ENCODE measurements around the gene AGBL3.

AGBL3 gene

GRCh38 chr7:135098391-135098790, 112.1 kb downstream of the AGBL3 start:
- TF ChIP-seq, protein P1, sequence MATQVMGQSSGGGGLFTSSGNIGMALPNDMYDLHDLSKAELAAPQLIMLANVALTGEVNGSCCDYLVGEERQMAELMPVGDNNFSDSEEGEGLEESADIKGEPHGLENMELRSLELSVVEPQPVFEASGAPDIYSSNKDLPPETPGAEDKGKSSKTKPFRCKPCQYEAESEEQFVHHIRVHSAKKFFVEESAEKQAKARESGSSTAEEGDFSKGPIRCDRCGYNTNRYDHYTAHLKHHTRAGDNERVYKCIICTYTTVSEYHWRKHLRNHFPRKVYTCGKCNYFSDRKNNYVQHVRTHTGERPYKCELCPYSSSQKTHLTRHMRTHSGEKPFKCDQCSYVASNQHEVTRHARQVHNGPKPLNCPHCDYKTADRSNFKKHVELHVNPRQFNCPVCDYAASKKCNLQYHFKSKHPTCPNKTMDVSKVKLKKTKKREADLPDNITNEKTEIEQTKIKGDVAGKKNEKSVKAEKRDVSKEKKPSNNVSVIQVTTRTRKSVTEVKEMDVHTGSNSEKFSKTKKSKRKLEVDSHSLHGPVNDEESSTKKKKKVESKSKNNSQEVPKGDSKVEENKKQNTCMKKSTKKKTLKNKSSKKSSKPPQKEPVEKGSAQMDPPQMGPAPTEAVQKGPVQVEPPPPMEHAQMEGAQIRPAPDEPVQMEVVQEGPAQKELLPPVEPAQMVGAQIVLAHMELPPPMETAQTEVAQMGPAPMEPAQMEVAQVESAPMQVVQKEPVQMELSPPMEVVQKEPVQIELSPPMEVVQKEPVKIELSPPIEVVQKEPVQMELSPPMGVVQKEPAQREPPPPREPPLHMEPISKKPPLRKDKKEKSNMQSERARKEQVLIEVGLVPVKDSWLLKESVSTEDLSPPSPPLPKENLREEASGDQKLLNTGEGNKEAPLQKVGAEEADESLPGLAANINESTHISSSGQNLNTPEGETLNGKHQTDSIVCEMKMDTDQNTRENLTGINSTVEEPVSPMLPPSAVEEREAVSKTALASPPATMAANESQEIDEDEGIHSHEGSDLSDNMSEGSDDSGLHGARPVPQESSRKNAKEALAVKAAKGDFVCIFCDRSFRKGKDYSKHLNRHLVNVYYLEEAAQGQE (IDR thresholded peaks at IDR 0.05; ENCODE audit: low read depth), result no peak
- TF ChIP-seq FOXM1 (IDR thresholded peaks at IDR 0.05; ENCODE audit: borderline replicate concordance, low read depth) (no peak), NFIC (IDR thresholded peaks at IDR 0.05) (no peak), TCF12 (IDR thresholded peaks at IDR 0.05; ENCODE audit: low read depth) (no peak), MAX (IDR thresholded peaks at IDR 0.05) (no peak), EGR1 (IDR thresholded peaks at IDR 0.05) (no peak), CEBPB (IDR thresholded peaks at IDR 0.05) (no peak), RAD21 (IDR thresholded peaks at IDR 0.05; ENCODE audit: low read depth) (no peak), TEAD4 (IDR thresholded peaks at IDR 0.05) (no peak), ZBTB7A (IDR thresholded peaks at IDR 0.05; ENCODE audit: low read depth) (no peak), CREB1 (IDR thresholded peaks at IDR 0.05; ENCODE audit: low read depth) (no peak), YY1 (IDR thresholded peaks at IDR 0.05; ENCODE audit: low read depth) (no peak), EP300 (IDR thresholded peaks at IDR 0.05; ENCODE audit: borderline replicate concordance) (no peak), TAF1 (IDR thresholded peaks at IDR 0.05; ENCODE audit: low read depth) (no peak)
- TF ChIP-seq, protein P2, sequence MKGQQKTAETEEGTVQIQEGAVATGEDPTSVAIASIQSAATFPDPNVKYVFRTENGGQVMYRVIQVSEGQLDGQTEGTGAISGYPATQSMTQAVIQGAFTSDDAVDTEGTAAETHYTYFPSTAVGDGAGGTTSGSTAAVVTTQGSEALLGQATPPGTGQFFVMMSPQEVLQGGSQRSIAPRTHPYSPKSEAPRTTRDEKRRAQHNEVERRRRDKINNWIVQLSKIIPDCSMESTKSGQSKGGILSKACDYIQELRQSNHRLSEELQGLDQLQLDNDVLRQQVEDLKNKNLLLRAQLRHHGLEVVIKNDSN (IDR thresholded peaks at IDR 0.05), result no peak

- TF ChIP-seq MAX (IDR thresholded peaks at IDR 0.05) (no peak), CEBPB (IDR thresholded peaks at IDR 0.05) (no peak), RAD21 (IDR thresholded peaks at IDR 0.05; ENCODE audit: low read depth) (no peak), ZBTB7A (IDR thresholded peaks at IDR 0.05; ENCODE audit: low read depth) (no peak), CREB1 (IDR thresholded peaks at IDR 0.05; ENCODE audit: low read depth) (no peak), EGR1 (IDR thresholded peaks at IDR 0.05) (no peak), NFIC (IDR thresholded peaks at IDR 0.05) (no peak)
Measured at GRCh38 chr7:135100856-135101255, 114.5 kb downstream of the AGBL3 start.

DNA sequence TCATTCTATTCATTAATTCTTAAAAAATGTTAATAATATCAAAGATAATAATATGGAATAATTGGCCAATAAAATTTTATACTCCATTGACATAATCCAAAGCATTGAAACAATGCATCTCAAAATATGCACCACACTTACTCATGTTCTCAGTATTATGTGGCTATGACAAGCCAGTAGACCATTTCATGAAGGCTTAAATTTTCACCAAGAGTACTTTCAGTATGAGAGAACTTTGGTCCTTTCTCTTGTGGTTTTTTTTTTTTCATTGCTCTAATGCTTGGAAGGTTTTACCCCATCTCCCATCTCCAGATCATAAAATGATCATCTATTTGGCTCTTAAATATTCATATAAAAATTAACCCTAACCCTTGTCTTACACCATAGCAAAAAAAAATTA, 116.1 kb downstream of the AGBL3 start:
- TF ChIP-seq EP300 (IDR thresholded peaks at IDR 0.05; ENCODE audit: borderline replicate concordance) (no peak), YY1 (IDR thresholded peaks at IDR 0.05; ENCODE audit: low read depth) (no peak), CREB1 (IDR thresholded peaks at IDR 0.05; ENCODE audit: low read depth) (no peak), TCF12 (IDR thresholded peaks at IDR 0.05; ENCODE audit: low read depth) (no peak), CEBPB (IDR thresholded peaks at IDR 0.05) (no peak), MAX (IDR thresholded peaks at IDR 0.05) (no peak), TAF1 (IDR thresholded peaks at IDR 0.05; ENCODE audit: low read depth) (no peak), TEAD4 (IDR thresholded peaks at IDR 0.05) (no peak), ZBTB7A (IDR thresholded peaks at IDR 0.05; ENCODE audit: low read depth) (no peak), EGR1 (IDR thresholded peaks at IDR 0.05) (no peak), NFIC (IDR thresholded peaks at IDR 0.05) (no peak), FOXM1 (IDR thresholded peaks at IDR 0.05; ENCODE audit: borderline replicate concordance, low read depth) (no peak), RAD21 (IDR thresholded peaks at IDR 0.05; ENCODE audit: low read depth) (no peak)
- TF ChIP-seq, protein P2 (IDR thresholded peaks at IDR 0.05), result no peak
- TF ChIP-seq, protein P1 (IDR thresholded peaks at IDR 0.05; ENCODE audit: low read depth), result no peak

GRCh38 chr7:135109562-135109961, 123.3 kb downstream of the AGBL3 start:
- TF ChIP-seq NFIC (IDR thresholded peaks at IDR 0.05), result no peak
- TF ChIP-seq TCF12 (IDR thresholded peaks at IDR 0.05; ENCODE audit: low read depth), result no peak
- TF ChIP-seq EGR1 (IDR thresholded peaks at IDR 0.05), result no peak
- TF ChIP-seq FOXM1 (IDR thresholded peaks at IDR 0.05; ENCODE audit: borderline replicate concordance, low read depth), result no peak
- no peak for TF ChIP-seq CEBPB (IDR thresholded peaks at IDR 0.05)
- no peak for TF ChIP-seq MAX (IDR thresholded peaks at IDR 0.05)

- TF ChIP-seq, protein P1 (IDR thresholded peaks at IDR 0.05; ENCODE audit: low read depth), result no peak
- TF ChIP-seq, protein P2 (IDR thresholded peaks at IDR 0.05), result no peak
- TF ChIP-seq EP300 (IDR thresholded peaks at IDR 0.05; ENCODE audit: borderline replicate concordance) (no peak), EGR1 (IDR thresholded peaks at IDR 0.05) (no peak), ZBTB7A (IDR thresholded peaks at IDR 0.05; ENCODE audit: low read depth) (no peak), YY1 (IDR thresholded peaks at IDR 0.05; ENCODE audit: low read depth) (no peak), TEAD4 (IDR thresholded peaks at IDR 0.05) (no peak), CREB1 (IDR thresholded peaks at IDR 0.05; ENCODE audit: low read depth) (no peak), RAD21 (IDR thresholded peaks at IDR 0.05; ENCODE audit: low read depth) (no peak), FOXM1 (IDR thresholded peaks at IDR 0.05; ENCODE audit: borderline replicate concordance, low read depth) (no peak), TCF12 (IDR thresholded peaks at IDR 0.05; ENCODE audit: low read depth) (no peak)
Measured at GRCh38 chr7:135109976-135110375, 123.7 kb downstream of the AGBL3 start.

Data from Ishikawa (cell line).